ENCODE measurements around the gene PRR19. TPM values are rescaled to one million over a fixed set of nuclear protein-coding genes. Genes with fewer than 3 reads are reported as not detected.

The PRR19 gene
- total RNA-seq, 4 donors from 2014 or later, result 0.23 to 0.30 (median 0.29) TPM; not detected in 1

- intact Hi-C loops (cut with DNase I; ENCODE audit: low total_unique reads), result no loop called here
- H3K4me3 ChIP-seq (ENCODE audit: low read depth, poor library complexity, severe bottlenecking), result no peak overlapping the region
- no peak for TF ChIP-seq POLR2A (IDR thresholded peaks at IDR 0.05)
- TF ChIP-seq CTCF (IDR thresholded peaks at IDR 0.05), result no peak
- DNase-seq (ENCODE audit: low spot score in 2 of 2), result no peak
- WGBS, 2 donors, result 83 to 95% methylated on average over 22 of the region's 22 CpGs
Measured at GRCh38 chr19:42306646-42307045, 4.7 kb downstream of the PRR19 start.

GRCh38 chr19:42309686-42310085, 7.8 kb downstream of the PRR19 start:
- intact Hi-C loops (cut with DNase I; ENCODE audit: low total_unique reads), result loop anchor here (10.0 kb wide), 1 partner anchor 185 kb away; no protein-coding TSS in a partner anchor
- 89 to 99% methylated on average over 10 to 12 of the region's 14 CpGs for WGBS, 2 donors
- DNase-seq (ENCODE audit: low spot score in 2 of 2), result no peak
- H3K4me3 ChIP-seq (ENCODE audit: low read depth, poor library complexity, severe bottlenecking), result no peak overlapping the region
- TF ChIP-seq POLR2A (IDR thresholded peaks at IDR 0.05) (no peak), CTCF (IDR thresholded peaks at IDR 0.05) (no peak)

GRCh38 chr19:42311657-42312056, 9.7 kb downstream of the PRR19 start:
- no peak for DNase-seq (ENCODE audit: low spot score in 2 of 2)
- TF ChIP-seq CTCF (IDR thresholded peaks at IDR 0.05) (no peak), POLR2A (IDR thresholded peaks at IDR 0.05) (no peak)
- H3K4me3 ChIP-seq (ENCODE audit: low read depth, poor library complexity, severe bottlenecking), result no peak overlapping the region
- 68 to 72% methylated on average over 2 of the region's 2 CpGs for WGBS, 2 donors
- intact Hi-C loops (cut with DNase I; ENCODE audit: low total_unique reads), result loop anchor here (10.0 kb wide), 1 partner anchor 187 kb away; no protein-coding TSS in a partner anchor

- H3K4me3 ChIP-seq (ENCODE audit: low read depth, poor library complexity, severe bottlenecking), result no peak overlapping the region
- intact Hi-C loops (cut with DNase I; ENCODE audit: low total_unique reads), result loop anchor here (10.0 kb wide), 1 partner anchor 188 kb away; no protein-coding TSS in a partner anchor
- DNase-seq (ENCODE audit: low spot score in 2 of 2), result no peak
- TF ChIP-seq CTCF (IDR thresholded peaks at IDR 0.05), result no peak
- no peak for TF ChIP-seq POLR2A (IDR thresholded peaks at IDR 0.05)
- WGBS, 2 donors, result 79 to 85% methylated on average over 5 of the region's 5 CpGs
Measured at GRCh38 chr19:42312370-42312769, 10.4 kb downstream of the PRR19 start.

- TF ChIP-seq CTCF (IDR thresholded peaks at IDR 0.05) (no peak), POLR2A (IDR thresholded peaks at IDR 0.05) (no peak)
- intact Hi-C loops (cut with DNase I; ENCODE audit: low total_unique reads), result loop anchor here (10.0 kb wide), 1 partner anchor 188 kb away; no protein-coding TSS in a partner anchor
- H3K4me3 ChIP-seq (ENCODE audit: low read depth, poor library complexity, severe bottlenecking), result peak within 1 kb of the TSS; percentile 31
- DNase-seq (ENCODE audit: low spot score in 2 of 2), result no peak
- 1 to 2% methylated on average over 42 to 62 of the region's 67 CpGs for WGBS, 2 donors
Measured at GRCh38 chr19:42313096-42313839, 11.3 kb downstream of the PRR19 start, which contains the start of gene TMEM145. Gene TMEM145, plus strand, starts transcription at chr19:42313309. Its CDS starts 68 bp downstream, at chr19:42313377.
